ENCODE measurements around the gene ARID3B.

DNA sequence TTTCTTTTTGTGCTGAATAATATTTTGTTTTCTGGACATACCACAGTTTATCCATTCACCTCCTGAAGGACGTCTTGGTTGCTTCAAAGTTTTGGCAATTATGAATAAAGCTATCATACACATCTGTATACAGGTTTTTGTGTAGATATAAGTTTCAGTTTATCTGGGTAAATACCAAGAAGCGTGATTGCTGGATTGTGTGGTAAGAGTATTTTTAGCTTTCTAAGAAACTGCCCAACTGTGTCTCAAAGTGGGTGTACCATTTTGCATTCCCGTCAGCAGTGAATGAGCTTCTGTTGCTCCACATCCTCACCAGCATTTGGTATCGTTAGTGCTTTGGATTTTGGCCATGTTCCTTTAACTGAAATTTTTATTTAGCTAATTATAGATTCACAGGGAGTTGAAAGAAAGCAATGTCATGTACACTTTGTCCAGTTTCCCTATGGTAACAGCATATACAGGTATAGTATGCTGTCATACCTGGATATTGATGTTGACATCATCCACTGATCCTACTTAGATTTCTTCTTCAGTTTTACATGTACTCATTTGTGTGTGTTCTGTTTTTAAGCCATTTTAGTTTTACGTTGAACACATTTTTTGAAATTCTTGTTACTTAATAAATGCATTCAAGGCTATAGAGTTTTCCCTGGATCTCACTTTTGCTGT lies 11.9 kb downstream of the ARID3B start:
- TF ChIP-seq, protein P1, sequence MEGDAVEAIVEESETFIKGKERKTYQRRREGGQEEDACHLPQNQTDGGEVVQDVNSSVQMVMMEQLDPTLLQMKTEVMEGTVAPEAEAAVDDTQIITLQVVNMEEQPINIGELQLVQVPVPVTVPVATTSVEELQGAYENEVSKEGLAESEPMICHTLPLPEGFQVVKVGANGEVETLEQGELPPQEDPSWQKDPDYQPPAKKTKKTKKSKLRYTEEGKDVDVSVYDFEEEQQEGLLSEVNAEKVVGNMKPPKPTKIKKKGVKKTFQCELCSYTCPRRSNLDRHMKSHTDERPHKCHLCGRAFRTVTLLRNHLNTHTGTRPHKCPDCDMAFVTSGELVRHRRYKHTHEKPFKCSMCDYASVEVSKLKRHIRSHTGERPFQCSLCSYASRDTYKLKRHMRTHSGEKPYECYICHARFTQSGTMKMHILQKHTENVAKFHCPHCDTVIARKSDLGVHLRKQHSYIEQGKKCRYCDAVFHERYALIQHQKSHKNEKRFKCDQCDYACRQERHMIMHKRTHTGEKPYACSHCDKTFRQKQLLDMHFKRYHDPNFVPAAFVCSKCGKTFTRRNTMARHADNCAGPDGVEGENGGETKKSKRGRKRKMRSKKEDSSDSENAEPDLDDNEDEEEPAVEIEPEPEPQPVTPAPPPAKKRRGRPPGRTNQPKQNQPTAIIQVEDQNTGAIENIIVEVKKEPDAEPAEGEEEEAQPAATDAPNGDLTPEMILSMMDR (conservative IDR thresholded peaks at IDR 0.05; ENCODE audit: low read length) = no peak
- no peak for TF ChIP-seq EZH2phosphoT487 (IDR thresholded peaks at IDR 0.05; ENCODE audit: borderline replicate concordance, low read depth, low read length)
